GM21447 (cell line): Measurements from ENCODE around the gene GCGR.
A peak's percentile ranks its signal among the peaks of the same experiment; 100 is the strongest.

Source experiments
- ATAC-seq: cut with Tn5 transposase; IDR thresholded peaks from one replicate; pipeline ENCODE4 v1.9.1; 2021; ENCODE audit not compliant: unreplicated experiment

The GCGR gene

DNA sequence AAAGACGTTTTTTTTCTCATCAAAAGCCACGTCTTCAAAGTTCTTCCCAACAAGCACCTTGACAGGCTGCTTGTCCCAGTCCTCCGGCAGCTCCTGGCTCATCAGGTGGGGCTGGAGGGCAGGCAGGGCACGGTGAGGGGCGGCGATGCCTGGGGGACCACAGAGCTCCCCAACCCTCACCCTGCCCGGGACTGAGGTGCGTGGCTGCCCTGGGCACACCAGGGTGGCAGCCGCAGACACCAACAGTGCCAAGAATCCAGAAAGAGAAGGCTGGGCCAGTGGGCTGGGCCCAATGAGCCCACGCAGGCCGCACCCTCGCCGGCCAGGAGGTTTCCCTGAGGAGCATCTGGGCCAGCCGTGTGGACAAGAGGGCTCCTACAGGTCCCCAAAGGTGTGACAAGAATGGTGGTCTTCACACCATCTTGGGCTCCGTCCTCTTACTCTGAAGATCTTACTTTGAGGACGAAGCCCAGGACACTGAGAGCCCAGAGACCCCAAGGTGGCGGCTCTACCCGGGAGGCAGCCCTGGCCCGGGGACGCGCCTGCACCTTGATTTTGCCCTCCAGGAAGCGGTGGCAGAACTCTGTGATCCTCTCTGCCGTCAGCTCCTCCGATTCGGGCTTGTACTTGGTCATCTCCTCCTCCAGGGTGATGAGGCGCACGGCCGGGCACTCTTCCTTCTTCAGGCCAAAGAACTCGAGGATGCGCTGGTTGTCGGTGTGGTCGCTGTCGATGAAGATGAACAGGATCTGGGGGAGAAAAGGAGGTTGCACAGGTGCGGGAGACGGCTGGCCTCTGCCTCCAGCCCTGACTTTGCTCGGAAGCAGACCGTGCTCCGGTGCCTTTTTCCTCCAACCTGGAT is 42.2 kb downstream of the GCGR start:
- no peak for ATAC-seq

DNA sequence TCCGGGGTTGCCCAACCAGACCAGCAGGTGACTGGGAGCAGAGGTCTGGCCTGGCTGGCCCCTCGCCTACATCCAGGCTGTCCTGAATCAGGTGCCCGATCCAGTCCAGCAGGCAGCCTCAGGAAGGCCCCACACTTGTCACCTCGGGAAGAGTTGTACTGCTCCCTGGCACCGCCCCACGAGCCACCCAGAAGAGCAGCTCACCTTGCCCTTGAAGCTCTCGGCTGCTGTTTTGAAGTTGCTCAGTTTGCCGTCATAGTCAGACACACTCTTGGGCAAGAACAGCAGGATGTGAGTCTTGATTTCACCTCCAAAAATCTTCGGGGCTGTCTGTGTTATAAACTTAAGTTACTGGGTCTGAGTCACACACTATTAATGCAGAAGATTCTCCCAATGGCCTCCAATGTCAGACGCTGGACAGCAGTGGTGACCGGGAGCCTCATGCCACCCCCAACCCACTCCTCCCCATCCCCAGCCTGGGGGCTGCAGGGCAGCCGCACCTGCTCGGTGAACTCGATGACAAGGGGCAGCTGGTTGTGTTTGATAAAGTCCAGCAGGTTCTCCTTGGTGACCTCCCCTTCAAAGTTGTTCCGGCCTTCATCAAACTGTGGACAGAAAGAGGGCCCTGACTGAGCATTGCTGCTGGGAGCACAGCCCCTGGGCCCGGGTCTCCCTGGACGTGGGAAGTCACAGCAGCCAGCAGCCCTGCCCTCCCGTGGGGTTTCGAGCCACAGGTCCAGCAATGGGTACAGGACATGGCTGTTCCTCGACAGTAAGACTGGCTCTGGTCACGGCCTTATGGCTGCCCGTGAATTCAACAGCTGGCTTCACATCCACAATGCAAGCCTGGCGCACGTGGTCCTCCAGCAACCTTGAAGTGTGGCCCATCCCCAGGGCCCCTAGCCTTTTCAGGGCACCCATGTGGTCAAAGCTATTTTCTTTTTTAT is 43.1 kb downstream of the GCGR start:
- ATAC-seq, result no peak

DNA sequence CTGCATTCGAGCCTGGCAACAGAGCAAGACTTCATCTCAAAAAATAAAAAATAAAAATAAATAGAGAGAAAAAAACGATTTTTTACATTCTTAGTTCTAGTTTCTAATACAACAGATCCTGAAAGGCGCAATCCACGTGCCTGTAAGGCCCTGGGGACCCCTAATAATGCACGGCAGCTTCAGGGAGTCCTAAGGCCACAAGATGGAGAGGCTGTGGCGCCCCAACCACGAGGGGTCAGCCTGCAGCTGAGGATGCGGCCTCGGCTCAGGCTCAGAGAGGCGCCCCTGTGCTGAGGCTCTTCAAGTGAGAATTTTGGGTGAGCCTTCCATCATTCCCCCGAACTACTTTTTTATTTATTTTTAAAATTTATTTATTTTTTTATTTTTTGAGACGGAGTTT is 45.5 kb downstream of the GCGR start:
- ATAC-seq, result no peak

DNA sequence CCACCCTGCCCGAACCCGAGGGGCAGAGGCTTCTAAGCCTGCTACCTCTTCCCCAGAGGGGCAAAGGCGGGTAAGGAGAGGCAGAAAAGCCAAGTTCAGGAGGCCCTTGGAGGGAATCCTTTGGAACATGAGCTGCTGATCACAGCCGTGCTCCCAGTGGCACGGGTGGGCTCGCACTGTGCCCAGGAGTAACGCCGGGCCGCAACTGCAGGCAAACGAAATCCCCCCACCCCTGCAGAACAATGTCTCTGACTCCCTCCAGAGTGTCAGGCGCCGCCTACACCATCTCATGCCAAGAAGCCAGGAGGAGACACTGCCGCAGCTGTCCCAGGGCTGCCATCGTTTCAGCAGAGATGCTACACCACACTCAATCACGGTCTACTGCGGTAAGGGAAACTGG is 47.5 kb downstream of the GCGR start:
- no peak for ATAC-seq

DNA sequence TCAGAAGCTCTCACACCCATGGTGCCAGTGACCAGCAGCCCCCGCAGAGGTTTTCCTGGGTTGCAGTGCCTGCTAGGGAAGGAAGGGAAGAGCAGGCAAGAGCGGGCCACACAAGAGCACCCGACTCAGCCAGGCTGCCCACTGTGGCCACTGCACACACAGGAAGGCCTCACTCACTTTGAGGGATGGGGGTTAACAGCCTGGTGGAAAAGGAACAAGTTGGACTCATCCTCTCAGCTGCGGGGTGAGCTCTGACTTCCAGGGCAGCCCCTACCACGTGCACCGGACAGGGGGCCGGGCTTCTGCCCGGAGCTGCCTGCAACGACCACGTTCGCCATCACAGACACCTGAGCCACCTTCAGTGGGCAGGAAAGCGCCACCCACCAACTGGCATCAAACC is 48.3 kb downstream of the GCGR start:
- no peak for ATAC-seq

DNA sequence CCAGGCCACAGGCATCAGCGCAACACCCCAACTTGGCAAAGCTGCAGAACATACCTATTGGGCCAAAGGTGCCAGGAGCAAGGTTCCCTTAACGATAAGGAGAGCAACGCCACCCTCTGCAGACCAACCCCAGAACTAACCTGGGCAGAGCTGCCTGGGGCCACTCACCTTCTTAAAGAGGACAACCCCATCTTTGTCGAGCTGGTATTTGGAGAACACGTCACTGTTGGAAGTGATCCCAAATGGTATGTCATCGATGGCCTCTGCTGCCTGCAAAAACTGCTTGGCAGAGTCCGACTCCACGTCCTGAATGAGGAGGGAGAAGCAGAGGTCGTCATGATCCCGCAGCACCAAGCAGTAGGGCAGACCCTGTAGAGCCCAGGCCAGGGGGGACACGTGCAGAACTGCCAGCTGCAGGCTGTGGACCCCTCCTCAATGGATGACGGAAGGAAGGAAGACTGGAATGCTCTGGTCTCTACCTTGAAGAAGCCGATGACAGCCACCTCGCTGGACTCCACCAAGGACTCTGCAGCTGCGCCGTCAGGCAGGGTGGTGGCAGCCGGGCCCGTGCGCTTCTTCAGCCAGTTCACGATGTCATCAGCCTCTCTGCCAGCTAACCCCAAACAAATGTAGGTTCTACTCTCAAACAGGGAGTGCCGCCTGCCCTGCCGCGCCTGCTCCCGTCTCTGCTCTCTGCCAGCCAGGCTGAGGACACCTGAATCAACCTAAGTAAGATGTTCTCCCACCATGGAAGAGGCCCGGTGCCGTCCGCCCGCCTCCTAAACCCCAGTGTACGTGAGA is 51.2 kb downstream of the GCGR start:
- no peak for ATAC-seq

DNA sequence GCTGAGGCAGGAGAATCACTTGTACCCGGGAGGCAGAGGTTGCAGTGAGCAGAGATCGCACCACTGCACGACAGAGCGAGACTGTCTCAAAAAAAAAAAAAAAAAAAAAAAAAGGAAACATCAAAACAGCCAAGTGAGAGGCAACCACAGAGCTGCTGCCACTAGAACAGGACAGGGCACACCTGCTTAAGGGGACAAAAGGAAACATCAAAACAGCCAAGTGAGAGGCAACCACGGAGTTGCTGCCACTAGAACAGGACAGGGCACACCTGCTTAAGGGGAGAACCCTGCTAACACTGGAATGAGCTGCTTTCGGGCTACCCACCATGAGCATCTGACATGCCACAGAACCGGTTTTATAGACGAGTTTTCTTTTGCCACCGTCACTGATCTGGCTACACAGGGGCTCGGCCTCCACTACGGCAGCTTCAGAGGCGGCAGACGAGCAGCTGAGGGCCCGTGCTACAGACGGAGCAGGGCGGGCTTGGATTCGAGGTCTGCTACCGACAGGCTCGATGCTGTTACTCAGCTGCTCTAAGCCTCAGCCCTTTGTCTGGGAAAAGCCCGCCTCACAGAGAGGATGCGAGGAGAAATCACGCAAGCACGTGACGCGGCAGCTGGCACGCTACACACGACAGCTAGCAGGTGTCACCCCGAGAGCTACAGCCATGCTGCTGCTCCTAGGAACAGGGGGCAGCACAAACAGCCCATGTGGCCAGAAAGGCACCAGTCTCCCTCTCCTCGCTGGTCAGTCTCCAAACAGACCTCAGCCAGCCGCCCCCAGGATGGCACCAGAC is 54.4 kb downstream of the GCGR start:
- ATAC-seq, result no peak

DNA sequence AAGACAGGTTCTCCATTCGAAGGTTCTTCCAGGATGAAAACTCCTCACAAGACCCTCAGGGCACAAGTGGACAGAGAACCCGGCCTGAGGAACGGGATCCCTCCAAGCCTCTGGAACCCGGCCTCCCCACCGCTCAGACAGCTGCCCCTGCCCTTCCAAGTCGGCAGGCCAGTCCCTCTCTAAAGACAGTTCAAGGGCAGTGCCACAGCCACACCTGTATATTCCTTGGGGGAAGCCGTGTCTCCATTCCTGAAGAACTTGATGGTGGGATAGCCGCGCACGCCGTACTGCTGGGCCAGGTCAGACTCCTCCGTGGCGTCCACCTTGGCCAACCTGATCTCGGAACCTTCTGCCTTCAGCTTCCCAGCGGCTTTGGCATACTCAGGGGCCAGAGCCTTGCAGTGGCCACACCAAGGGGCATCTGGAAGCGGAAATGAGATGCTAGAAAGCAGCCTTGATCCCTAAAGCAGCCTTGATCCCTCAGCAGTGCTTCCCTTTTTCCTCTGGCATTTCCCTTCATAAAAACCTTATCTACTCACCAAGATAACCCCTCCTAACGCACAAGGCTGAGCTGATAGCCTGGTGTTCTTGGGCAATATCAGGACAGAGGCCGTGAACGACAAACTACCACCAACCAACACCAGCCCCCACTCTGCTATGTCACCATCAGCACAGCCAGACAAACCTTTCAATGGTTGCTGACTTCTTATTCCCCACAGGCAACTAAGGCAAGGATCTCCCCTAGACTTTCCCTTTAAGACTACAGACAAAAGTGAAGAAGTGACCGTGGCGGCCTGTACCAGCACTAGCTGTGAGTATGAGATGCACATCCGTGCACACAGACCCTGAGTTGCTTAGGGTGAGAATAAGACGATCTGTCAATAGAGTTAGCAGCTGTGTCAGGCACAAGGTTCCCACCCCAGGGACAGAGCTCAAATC is 55.3 kb downstream of the GCGR start:
- no peak for ATAC-seq

DNA sequence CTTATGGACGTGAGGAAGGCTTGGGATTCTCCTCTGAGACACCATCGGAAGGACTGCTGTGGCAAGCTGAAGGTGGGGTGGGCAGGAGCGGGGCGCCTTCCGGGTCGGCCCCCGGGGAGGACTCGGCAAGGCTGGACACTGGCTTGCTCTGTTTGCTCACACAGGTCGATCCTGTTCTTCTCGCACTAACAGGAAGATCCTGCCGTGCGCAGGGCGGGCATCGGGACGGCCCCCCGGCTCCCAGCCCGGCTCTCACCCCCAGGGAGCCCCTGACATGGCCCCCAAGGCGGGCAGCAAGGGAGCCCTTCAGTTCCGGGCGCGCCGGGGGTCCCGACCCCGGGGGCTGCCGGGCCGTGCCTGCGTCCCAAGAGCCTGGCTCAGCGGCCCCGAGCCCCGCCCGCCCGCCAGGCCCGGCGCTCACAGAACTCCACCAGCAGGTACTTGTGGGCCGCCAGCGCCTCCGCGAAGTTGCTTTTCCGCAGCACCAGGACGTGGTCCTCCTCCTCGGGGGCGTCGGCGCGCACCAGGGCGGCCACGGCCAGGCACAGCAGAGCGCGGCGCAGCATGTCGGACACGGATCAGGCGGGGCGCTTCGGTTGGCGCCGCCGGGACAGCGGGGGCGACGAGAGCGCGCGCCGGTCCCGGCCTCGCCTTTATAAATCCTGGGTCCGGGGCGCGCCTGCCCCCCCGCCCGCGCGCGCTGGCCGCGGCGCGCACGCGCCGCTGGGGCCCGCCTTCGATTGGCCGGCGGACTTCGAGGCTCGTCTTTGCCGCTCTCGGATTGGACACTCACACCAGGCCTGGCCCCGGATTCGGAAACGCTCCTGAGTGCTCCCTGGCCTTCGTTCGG is 56.2 kb downstream of the GCGR start, which contains the start of gene P4HB:
Gene P4HB, minus strand, starts transcription at position 630 of the 850 bp plus-strand sequence. Its CDS starts 64 bp downstream, at position 566.
- ATAC-seq, result no peak

DNA sequence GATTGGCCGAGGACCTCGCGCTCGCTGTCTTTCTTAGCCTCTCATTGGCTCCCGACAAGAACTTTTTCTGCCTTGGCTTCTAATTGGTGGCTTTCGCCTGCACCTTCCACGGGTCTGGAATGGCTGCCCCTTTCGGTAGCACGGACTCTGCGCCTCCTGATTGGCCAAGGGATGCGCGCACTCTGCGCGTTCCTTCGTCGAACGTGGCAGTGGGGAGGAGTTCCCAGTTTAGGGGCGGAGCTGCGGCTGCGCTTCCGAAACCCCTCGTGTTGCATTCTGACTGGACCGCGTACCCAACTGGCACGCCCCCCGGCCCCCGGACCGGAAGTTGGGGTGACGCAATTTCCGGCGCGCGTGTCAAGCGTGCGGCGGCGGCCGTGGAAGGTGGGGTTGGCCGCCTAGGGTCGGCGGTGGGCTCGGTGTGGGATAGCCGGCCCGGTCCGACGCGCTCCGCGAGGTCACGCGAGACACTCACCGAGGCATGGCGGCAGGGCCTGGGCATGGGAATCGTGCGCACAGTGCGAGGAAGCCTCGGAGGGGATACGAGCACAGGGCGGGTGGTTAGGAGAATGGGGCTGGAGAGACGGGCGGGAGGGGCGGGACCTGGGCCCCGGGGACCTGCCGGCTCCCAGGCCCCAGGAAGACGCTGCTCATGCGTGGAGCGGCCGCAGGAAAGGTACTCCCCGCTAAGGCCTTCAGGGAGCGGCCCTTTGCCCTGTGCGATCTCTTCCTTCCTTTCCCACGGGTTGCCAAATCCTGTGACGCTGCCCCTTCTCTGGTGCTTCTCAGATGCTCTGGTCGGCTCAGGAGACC is 57.0 kb downstream of the GCGR start:
- ATAC-seq, result peak; percentile 78

DNA sequence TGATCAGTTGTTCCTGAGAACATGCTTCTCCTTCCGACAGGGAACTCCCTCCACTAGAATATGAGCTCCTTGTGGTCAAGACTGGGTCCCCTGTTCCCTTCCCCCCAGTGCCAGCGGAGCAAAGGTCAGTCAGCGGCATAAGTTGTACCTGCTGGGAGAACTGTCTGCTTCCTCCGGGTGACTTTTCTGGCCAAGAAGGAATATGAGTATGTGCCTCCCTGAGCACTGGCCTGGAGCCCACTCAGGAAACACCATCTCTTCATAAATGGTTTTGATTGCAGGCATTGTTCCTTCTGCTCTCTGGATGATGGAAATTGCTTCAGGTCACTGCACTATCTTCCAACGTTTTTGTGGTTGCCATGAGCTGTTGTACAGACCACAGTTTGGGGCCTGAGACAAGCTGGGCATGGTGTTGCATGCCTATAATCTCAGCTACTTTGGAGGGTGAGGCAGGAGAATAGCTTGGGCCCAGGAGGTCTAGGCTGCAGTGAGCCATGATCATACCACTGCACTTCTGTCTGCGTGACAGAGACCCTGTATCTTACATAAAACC is 59.2 kb downstream of the GCGR start:
- no peak for ATAC-seq
